GM19023 (cell line): ENCODE data around the gene PSMC4.

ENCODE experiments used
- ATAC-seq: cut with Tn5 transposase; IDR thresholded peaks from one replicate; pipeline ENCODE4 v1.9.1; 2021; ENCODE audit warnings: mild to moderate bottlenecking, moderate library complexity; ENCODE audit not compliant: unreplicated experiment

The PSMC4 gene

DNA sequence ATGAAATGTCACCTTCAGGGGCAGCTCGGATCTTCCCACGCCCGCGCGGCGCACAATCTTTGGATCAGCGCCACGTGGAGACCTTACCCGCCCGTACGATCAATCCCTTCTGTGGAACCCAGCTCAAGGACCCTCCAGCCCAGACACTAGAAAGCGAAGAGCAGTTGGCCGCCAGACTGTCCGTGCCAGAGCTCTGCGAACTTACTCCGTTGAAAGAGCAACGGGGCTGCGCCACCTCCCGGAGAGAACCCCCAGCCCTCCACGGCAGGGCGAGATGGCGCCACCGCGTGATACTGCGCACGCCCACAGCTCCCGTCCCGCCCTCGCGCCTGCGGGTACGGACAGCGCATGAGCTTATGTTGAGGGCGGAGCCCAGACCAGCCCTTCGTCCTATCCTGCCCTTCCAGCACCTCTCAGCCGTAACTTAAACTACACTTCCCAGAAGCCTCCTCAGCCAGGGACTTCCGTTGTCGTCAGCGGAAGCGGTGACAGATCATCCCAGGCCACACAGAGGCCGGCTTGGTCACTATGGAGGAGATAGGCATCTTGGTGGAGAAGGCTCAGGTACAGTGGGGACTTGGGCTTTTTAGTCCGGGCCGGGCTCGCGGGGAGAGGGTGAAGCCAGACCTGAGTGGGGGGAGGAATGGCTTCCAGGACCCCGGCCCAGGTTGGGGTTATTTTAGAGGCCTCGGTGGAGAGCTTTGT is at the start of gene PSMC4:
Gene PSMC4 (plus strand): TSS at position 491 of the 705 bp plus-strand sequence. CDS start 38 bp downstream, at position 529.
- peak; percentile 95 for ATAC-seq

DNA sequence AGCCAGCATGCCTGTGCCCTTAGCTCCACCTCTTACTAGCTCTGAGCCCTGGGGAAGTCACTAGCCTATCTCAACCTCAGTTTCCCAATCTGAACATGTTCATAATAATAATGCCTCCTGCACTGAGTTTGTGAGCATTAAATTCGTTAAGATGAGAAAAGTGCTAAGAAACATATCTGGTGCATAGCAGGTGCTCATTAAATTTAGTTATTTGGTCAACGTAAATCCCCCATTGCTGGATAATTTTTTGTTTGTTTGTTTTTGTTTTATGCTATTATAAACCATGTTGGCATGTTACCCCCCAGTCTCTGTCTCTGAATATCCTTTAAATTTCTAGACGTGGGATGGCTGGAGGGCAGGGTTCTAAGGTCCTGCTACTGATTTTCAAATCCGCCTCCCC is 47.1 kb upstream of the PSMC4 start:
- ATAC-seq: no peak

DNA sequence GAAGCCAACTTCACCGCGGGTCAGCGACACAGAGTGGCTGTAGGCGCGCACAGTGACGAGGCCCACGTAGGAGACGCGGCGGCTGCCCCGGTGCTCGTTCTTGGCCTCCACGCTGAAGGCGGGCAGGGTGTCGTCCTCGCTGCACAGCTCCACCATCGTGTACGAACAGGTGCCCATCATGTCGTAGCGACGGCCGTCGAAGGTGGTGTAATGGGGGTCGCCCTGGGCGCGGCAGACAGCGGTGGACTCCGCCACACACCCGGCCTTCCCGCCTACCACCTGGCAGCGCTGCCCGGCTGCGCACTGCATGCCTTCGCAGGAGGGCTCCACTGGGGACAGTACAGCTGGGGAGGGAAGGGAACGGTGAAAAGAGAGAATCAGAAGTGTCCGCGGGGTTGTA is 46.6 kb upstream of the PSMC4 start:
- ATAC-seq: no peak

DNA sequence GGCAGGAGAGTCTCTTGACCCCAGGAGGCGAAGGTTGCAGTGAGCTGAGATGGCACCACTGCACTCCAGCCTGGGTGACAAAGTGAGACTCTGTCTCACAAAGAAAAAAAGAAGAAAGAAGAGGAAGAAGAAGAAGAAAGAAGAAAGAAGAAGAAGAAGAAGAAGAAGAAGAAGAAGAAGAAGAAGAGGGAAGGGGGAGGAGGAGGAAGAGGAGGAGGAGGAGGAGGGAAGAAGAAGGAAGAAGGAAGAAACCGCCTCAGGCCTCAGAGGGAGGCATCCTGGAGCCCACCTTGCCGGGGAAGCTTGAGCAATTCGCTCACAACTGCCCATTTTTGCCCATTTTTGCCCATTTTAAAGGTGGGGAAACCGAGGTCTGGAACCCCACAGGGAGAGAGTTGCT is 46.0 kb upstream of the PSMC4 start:
- no peak for ATAC-seq

DNA sequence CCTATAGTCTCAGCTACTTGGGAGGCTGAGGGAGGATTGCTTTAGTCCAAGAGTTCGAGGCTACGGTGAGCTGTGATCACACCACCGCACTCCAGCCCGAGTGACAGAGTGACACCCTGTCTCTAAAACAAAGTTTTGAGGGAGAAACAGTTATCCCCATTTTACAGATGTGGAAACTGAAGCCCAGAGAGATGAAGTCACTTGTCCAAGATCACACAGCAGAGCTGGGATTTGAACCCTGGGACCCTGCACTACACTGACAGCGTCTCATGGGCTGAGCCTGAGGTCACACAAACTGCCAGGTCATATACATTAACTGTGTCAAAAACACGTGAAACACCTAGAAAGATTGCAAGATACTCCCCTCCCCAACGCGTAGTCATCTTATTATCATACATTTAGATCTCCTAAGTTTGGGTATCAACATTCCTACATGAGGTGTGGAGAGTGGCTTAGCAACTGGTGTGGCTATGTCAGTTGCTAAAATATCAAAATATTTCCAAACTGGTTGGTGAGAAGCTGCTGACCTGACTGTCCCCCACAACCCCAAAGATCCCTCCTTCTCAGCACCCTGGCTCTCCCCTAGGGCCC is 44.7 kb upstream of the PSMC4 start:
- no peak for ATAC-seq

DNA sequence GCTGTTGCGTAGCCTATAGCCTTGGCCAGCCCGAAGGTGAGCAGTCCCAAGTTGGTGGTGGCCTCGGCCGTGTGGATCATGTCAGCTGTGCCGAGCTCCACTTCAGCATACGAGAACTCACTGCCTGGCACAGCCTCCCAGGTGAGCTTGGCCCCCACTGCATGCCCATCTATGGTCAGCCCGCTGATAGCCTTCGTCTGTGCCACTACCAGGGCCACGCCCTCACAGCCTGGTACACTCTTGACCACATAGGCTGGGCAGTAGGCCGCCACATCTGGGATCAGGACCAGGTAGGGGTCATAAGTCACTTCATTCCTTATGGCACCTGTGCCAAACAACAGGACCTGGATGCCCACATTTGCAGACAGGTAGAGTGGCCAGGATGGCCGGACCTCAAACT is 43.9 kb upstream of the PSMC4 start:
- no peak for ATAC-seq

DNA sequence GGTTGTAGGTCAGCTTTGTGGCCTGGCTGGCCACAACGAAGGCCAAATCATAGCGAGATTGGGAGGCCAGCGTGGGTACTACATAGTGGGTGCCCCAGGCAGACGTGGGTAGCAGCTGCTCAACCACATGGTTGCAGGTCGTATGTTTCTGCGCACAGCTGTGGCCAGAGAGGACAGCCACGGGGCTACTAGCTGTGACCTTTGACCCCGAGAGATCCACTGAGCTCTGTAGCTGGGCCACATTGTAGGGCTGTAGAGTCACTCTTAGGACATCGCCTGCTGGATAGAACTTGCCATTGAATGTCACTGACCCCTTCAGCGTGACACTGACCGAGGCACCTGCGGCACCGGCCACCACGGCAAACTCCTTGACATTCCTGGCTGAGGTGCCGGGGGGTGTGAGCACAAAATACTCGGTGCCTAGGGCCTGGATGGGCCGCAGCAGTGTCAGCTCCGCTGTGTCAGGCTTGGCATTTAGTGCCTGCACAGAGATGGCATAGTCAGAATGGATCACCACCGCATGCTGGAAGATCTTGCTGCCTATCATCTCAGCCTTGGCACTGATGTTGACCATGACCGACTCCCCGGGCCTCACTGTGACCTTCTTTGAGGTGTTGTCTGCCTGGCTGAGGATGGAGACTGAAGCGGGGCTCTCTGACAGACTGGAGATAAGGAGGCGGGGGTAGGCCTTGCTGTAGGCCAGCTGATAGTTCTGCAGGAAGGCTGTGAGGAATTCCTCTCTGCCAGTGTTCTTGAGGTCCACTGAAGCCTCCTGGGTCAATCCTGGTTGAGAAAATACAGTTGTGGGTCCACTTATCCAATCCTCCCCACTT is 43.2 kb upstream of the PSMC4 start:
- no peak for ATAC-seq

DNA sequence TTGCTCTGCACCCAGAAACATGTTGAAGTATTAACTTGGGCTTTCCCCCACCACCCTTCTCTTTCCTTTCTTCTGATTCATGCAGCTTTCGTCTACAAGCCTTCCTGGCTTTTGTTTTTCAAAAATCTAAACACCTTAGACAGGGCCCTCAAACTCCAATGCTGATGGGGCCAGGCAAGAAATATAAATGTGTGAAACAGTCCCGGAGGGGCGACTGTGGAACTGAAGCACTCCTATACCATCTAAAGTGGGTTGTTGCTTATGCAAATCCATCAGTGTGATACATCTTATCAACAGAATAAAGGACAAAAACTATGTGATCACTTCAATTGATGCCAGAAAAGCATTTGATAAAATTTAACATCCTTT is 42.6 kb upstream of the PSMC4 start:
- ATAC-seq: no peak

DNA sequence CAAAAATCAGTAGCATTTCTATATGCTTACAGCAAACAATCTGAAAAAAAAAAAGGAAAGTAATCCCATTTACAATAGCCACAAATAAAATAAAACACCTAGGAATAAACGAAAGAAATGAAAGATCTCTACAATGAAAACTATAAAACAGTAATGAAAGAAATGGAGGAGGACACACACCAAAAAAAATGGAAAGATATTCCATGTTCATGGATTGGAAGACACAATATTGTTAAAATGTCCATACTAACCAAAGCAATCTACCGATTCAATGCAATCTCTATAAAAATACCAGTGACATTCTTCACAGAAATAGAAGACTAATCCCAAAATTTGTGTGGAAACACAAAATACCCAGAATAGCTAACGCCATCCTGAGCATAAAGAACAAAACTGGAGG is 41.2 kb upstream of the PSMC4 start:
- ATAC-seq: no peak

DNA sequence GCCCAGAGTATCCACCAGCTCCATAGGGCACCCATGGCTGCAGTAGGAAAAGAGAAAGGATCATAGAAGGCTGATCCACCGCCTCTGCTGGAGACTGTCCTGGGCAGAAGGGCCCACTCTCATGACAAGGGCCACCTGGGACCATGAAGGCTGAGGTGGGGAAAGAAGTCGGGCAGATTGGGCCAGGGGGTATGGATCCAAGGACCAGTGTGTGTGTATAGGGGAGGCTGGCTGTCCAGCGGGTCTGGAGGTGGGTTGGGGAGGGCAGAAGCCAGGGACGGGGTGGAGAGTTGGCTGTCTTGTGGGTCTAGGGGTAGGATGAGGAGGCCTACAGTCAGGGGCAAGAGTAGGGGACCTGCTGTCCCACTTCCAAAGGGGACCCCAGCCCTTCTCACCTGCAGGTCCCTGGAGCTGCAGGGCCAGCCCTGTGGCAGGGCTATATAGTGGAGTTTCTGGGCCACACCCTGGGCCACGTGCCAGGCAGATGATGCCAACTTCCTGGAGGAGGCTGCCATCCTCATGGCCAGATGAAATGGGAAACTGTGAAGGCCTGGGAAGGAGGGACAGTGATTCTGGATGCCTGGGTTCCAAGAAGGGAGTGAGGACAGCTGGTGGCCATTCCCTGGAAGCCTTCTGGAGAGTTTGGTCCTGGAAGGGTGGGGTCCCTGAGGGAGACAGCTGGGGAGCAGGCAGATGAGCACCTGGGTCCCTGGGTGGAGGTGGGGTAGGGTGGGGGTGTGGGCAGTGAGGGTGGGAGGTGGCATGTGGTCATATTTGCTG is 36.2 kb upstream of the PSMC4 start, which contains the start of gene FCGBP:
Gene FCGBP (minus strand): TSS at position 51 of the 780 bp plus-strand sequence.
- ATAC-seq: no peak

DNA sequence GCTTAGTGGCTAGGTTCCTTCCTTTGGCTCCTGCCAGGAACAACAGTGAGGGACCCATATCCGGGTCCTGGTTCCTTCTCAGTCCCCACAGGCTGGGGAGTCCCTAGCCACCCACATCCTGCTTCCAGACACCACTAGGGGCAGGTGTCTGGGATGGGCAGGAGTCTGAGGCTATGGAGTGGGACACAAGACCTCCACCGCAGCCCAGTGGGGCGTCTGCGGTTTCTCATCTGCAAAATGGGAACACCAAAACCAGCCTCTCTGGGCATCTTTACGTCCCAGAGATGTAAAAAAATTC is 35.7 kb upstream of the PSMC4 start:
- no peak for ATAC-seq

DNA sequence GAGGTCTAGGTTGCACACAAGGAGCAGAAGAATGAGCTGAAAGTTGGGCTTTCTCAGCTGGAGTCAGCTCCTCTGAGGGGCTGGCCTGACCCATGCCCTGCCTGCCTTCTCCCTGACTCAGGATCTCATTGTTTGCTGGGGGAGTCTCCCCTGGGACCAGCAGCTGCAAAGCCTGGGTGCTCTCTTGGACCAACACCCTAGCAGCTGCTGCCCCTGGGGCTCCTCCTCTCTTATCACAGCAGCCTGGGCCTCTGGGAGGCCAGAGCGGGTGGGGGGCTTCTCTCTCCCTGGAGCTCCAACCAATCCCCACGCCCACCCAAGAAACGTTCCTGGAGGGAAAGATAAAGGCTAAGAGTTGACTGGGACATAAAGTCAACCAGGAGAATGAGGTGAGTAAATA is 34.9 kb upstream of the PSMC4 start:
- ATAC-seq: no peak

DNA sequence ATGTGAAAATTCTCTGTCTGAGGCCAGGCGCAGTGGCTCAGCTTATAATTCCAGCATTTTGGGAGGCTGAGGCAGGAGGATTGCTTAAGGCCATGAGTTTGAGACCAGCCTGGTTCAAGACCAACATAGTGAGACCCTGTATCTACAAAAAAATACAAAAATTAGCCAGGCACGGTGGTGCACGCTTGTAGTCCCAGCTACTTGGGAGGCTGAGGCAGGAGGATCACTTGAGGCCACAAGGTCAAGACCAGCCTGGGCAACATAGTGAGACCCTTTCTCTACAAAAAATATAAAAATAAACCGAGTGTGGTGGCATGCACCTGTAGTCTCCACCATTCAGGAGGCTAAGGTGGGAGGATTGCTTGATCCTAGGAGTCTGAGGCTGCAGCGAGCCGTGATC is 34.3 kb upstream of the PSMC4 start:
- ATAC-seq: no peak

DNA sequence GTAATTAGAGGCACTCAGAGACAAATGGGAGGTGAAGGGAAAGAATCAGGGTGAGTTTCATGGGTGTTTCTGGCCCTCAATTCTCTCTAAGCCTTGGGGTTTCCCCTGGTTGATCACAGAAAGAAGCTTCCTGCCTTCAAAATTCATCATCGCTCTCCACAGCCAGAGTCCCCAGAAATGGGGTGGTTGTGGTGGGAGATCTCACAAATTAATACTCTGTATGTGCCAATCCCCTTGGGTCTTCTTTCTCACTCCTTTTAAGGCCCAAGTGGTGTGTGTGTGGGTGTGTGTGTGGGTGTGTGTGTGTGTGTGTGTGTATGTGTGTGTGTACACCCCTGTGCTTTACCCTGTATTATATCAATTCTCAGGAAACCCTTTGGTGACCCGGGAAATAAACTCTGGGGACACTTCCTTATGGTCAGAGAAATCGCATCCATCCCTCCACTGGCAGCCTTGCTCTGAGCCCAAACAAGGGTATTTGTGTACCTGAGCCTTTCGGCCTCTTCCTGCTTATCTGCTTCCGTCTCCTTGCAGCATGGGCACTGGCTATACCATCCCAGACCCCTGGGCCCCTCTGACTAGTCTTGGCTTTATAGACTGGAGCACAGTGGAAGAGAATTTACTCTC is 33.8 kb upstream of the PSMC4 start:
- ATAC-seq: no peak

DNA sequence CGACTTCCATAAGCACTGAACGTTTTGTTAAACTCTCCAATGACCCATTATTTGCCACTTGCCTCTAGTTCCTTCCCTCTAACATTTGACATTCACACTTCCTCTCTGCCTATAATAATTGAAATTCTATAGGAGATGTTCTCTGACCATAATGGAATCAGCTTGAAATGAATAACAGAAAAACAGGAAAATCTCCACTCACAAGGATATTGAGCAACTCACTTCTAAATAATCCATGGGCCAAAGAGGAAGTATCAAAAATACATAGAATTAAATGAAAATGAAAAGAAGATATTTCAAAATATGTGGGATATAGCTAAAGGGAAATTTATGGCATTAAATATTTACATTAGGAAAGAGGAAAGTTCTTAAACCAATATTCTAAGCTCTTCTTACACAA is 33.2 kb upstream of the PSMC4 start:
- no peak for ATAC-seq

DNA sequence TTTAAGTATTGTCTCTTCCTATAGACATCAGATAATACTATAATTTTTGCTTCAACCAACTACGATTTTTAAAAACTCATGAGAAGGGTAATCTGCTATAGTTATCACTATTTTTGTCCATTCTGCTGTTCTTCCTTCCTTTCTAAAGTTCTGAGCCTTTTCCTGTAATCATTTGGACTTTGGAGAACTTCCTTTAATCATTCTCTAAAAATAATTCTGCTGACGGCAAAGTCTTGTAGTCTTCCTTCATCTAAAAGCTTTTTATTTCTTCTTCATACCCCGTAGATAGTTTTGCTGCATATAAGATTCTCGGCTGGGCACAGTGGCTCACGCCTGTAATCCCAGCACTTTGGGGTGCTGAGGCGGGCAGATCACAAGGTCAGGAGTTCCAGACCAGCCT is 31.4 kb upstream of the PSMC4 start:
- ATAC-seq: no peak

DNA sequence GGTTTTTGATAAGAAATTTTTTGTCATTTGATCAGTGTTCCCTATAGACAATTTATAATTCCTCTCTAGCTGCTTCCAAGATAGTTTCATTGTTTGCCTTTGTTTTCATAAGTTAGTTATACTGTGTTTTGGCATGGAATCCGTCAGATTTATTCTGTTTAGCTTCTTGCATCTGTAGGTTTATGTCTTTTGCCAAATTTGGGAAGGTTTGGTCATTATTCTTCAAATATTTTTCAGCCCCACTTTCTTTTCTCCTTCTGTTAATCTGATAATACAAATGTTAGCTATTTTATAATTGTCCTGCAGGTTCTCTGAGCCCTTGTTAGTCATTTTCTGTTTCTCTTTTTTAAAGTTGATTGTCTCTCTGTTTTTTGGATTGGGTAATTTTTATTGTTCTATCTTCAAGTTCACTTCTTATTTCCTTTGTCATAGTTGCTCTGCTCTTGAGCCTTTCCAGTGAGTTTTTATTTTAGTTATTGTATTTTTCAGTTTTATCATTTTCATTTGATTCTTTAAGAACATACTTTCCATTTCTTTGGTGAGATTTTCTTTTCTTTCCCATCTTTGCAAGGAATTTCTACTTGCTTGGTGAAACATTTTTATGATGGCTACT is 30.6 kb upstream of the PSMC4 start:
- ATAC-seq: no peak

DNA sequence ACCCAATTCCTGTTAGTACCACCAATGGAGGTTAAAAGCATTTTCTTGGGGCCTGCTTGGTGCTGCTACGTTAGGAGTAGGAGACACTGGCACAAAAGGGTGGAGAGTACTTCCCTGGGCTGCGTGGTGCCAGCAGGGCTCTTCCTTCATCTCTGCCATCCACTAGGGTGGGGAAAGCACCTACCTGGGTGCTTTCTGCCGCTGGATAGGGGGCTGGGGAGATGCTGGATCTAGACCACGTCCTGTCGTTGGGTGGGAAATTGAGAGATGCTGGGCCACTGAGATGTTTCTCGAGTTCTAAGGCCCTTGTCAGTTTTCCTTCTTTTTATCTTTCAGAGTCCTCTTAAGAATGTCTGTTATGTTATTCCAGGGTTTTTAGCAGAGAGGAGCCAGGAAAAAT is 29.8 kb upstream of the PSMC4 start:
- ATAC-seq: no peak

DNA sequence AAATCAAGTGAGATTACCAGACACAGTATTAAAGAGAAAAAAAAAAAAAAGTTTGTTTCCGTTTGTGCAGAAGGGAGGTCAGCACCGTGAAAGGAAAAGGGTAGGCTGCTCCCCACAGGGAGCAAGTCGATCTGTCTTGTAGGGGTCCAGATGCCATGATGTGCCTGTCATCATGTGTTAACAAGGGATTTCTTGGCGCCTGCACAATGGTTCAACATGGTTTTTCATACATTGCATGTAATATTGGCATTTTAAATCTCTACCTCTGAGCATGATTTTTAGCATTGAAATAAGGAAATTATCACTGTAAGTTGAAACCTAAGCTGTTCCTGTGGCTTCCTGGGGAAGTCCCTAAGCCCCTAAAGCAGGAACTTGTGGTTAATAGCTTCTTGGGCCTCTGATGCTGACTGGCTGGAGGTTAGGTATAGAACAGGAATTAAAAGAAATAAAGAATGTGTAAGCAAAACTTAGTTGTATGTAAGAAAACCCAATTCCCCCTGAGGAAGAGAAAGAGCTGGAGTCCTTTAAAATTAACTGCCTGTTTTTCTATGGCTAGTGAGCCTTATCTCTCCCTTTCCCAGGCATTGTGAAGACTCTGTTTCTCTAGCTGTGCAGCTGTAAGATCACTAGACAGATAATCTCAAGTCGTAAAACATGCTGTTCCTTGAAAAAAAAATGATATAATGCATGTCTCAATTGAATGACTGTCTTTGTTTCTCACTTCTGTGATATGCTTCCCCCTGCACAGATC is 29.2 kb upstream of the PSMC4 start:
- ATAC-seq: no peak

DNA sequence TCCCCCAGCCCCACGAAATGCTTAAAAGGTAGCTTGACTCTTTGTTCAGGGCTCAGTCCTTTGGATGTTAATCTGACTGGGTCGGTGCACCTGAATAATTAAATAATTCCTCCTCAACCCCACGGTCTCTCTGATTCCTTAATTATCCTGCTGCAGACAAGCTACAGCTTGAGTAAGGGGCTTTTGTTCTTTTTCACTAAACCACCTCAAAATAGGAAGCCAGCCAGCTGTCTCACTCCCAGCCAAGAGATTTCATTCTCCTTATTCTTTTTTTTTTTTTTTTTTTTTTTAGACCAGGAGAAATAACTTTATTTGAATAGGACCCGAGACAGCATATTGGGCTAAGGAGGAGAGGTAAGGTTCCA is 28.6 kb upstream of the PSMC4 start:
- ATAC-seq: no peak
